NB4 (cell line): Measurements from ENCODE around the gene FLVCR1.
"Not testable (repeated sequence)": the region's sequence is repeated elsewhere in the genome, so short reads cannot be mapped to it uniquely, and the experiment has no call there.

ENCODE experiments used
- DNase-seq: peaks from one replicate; pipeline ENCODE4 v3.0.0; 2010; ENCODE audit warnings: low read depth
- H3K4me3 ChIP-seq: one replicate; pipeline ENCODE4 v1.5.1; 2011; ENCODE audit warnings: mild to moderate bottlenecking, low read depth, low read length, moderate library complexity
- MYC ChIP-seq: IDR thresholded peaks from 2 replicates; pipeline ENCODE4 v1.6.1; 2011; ENCODE audit warnings: low read depth, low read length
- POLR2A ChIP-seq: IDR thresholded peaks from 2 replicates; pipeline ENCODE4 v1.6.1; 2011; ENCODE audit warnings: mild to moderate bottlenecking; ENCODE audit not compliant: insufficient read length; ENCODE audit errors: extremely low read depth
- TF ChIP-seq, protein P1 (sequence below): IDR thresholded peaks from 2 replicates; pipeline ENCODE4 v1.6.1; 2011; ENCODE audit warnings: low read depth, low read length
- TF ChIP-seq, protein P2 (sequence below): IDR thresholded peaks from one replicate; pipeline ENCODE4 v1.5.1; 2012; ENCODE audit warnings: low read depth, low read length

Gene FLVCR1

DNA sequence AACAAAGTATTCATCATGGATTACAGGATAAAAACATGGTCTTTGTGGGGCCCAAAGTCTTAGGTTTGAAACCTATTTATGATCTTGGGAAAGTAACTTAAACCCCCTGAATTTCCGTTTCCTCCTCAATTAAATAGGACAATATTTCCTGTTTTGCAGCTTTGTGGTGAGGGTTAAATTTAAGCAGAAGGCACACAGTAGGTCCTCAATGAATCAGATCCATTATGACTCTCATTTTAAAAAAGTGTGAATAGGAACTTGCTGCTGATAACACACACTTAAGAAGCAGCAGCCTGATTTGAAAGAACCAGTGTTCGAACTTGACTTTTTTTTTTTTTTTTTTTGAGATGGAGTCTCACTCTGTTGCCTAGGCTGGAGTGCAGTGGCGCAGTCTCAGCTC is 50.9 kb downstream of the FLVCR1 start:
- no peak overlapping the region for H3K4me3 ChIP-seq
- TF ChIP-seq, protein P1, sequence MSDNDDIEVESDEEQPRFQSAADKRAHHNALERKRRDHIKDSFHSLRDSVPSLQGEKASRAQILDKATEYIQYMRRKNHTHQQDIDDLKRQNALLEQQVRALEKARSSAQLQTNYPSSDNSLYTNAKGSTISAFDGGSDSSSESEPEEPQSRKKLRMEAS: no peak
- TF ChIP-seq POLR2A: no peak
- TF ChIP-seq, protein P2, sequence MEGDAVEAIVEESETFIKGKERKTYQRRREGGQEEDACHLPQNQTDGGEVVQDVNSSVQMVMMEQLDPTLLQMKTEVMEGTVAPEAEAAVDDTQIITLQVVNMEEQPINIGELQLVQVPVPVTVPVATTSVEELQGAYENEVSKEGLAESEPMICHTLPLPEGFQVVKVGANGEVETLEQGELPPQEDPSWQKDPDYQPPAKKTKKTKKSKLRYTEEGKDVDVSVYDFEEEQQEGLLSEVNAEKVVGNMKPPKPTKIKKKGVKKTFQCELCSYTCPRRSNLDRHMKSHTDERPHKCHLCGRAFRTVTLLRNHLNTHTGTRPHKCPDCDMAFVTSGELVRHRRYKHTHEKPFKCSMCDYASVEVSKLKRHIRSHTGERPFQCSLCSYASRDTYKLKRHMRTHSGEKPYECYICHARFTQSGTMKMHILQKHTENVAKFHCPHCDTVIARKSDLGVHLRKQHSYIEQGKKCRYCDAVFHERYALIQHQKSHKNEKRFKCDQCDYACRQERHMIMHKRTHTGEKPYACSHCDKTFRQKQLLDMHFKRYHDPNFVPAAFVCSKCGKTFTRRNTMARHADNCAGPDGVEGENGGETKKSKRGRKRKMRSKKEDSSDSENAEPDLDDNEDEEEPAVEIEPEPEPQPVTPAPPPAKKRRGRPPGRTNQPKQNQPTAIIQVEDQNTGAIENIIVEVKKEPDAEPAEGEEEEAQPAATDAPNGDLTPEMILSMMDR: no peak
- DNase-seq: no peak

DNA sequence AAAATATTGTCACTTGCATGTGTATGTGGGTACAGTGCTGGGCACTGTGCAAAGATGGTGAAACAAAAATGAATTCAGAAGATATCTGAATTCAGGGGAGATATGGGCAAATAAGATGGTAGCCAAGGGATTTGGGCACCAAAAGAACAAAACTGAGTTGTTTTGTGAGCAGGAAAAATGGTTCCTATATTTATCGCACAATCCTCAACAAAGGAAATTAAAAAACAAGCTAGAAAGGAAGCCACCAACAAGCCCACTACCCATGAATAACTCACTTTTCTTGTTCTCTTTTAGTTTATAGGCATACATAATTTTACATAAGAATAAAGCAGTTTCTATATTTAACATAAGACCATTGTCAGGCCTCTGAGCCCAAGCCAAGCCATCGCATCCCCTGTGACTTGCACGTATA is 51.6 kb downstream of the FLVCR1 start:
- TF ChIP-seq, protein P2: no peak
- TF ChIP-seq, protein P1: no peak
- TF ChIP-seq POLR2A (no peak), MYC (no peak)
- H3K4me3 ChIP-seq: no peak overlapping the region
- DNase-seq: no peak

GRCh38 chr1:212910213-212910612 is 52.1 kb downstream of the FLVCR1 start:
- not testable (repeated sequence) for H3K4me3 ChIP-seq, DNase-seq

DNA sequence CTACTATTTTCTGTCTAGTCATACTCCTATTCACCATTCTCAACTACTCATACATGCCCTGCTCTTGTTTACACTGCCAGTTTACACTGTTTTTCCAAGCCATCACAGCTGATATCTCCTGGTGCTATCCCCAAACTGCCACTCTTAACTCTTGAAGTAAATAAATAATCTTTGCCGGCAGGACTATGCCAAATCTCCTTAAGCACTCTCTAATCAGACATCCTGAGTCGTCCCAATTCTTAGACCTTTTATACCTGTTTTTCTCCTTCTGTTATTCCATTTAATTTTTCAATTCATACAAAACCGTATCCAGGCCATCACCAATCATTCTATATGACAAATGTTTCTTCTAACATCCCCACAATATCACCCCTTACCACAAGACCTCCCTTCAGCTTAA is 55.6 kb downstream of the FLVCR1 start:
- DNase-seq, H3K4me3 ChIP-seq: not testable (repeated sequence)

- not testable (repeated sequence) for H3K4me3 ChIP-seq
Measured at GRCh38 chr1:212914110-212914509, 56.0 kb downstream of the FLVCR1 start.

GRCh38 chr1:212914789-212915188 is 56.7 kb downstream of the FLVCR1 start:
- H3K4me3 ChIP-seq: no peak overlapping the region
- TF ChIP-seq, protein P1: no peak
- TF ChIP-seq, protein P2: no peak
- no peak for TF ChIP-seq POLR2A
- no peak for DNase-seq

More at GRCh38 chr1:212914110-212914509, 56.0 kb downstream of the FLVCR1 start:
- DNase-seq: not testable (repeated sequence)

- DNase-seq: peak; percentile 43
- no peak overlapping the region for H3K4me3 ChIP-seq
- TF ChIP-seq POLR2A: no peak
- TF ChIP-seq, protein P2: peak; percentile 16
Measured at GRCh38 chr1:212915245-212916091, 57.4 kb downstream of the FLVCR1 start.

DNA sequence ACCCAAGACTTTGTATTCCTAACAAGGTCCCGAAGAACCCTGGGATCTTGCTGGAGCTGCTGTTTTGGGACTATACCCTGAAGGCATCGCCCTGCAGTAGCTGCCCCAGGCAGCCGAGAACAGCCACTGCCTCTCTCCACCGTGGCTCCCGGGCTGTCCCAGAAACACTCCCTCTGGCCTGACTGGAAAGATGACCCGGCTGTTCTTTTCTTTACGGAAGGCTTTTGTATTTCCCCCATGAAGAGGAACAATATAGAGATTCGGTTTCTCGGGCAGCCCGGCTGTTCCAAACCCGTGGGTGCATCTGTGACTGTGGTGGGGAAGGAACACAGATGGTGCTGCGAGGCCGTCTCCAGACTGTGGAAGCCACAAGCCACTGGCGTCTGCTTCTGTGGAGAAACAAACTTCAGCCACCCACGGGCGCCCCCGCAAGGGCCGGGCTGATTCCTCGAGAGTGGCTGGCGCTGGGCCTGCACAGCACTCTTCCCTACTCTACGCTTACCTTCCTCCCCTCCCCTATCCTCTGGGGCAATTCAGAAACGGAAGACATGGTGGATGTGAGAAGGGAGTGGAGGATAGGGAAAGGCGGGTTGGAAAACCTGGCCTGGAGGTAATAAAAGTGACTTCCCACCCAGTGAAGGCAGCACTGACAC is 58.5 kb downstream of the FLVCR1 start:
- H3K4me3 ChIP-seq: no peak overlapping the region
- peak; percentile 15 for DNase-seq
- TF ChIP-seq, protein P2: no peak
- TF ChIP-seq POLR2A (no peak), MYC (no peak)
- TF ChIP-seq, protein P1: no peak
